HepG2 (cell line): ENCODE measurements around the gene MYH9. TPM values are rescaled to one million over a fixed set of nuclear protein-coding genes. Genes with fewer than 3 reads are reported as not detected.

ENCODE experiments used
- AGO2 ChIP-seq: fragments of 200-400 bp; formaldehyde crosslinking; optimal IDR thresholded peaks from 2 replicates; pipeline ENCODE3; 2017; ENCODE audit warnings: mild to moderate bottlenecking, low read depth, low read length, moderate library complexity
- EP300 ChIP-seq, 3 experiments: sonication (generic) in 1 of 3; formaldehyde crosslinking in 1 of 3; IDR thresholded peaks; 2 replicates each; pipeline versions ENCODE4 v1.5.1 to v1.6.1; 2011 to 2020; ENCODE audit warnings: low read depth in 2 of 3, low read length in 2 of 3, borderline replicate concordance in 1 of 3, improper control_type of control experiment in 1 of 3, mild to moderate bottlenecking in 1 of 3, missing genetic modification reagents in 1 of 3, moderate library complexity in 1 of 3
- IKZF5 ChIP-seq: IDR thresholded peaks from 2 replicates; pipeline ENCODE4 v1.6.1; 2018; ENCODE audit warnings: missing genetic modification reagents, mild to moderate bottlenecking, missing compliant biosample characterization
- PPARG ChIP-seq: conservative IDR thresholded peaks from 2 replicates; pipeline ENCODE4 v1.6.1; 2016; ENCODE audit warnings: missing biosample characterization, missing genetic modification reagents
- RNF219 ChIP-seq: sonication (generic); formaldehyde crosslinking; IDR thresholded peaks from 2 replicates; pipeline ENCODE4 v1.5.0; 2020; ENCODE audit warnings: mild to moderate bottlenecking, missing genetic modification reagents
- SOX6 ChIP-seq, 2 experiments: fragments of 450-650 bp in 1 of 2; sonication (generic) in 1 of 2; formaldehyde crosslinking in 1 of 2; IDR thresholded peaks; 2 replicates each; pipeline versions ENCODE4 v1.4.0 to v1.6.1; 2017 to 2020; ENCODE audit warnings: antibody characterized with exemption in 1 of 2, mild to moderate bottlenecking in 1 of 2, missing genetic modification reagents in 1 of 2
- TCF12 ChIP-seq, 2 experiments: fragments of 450-650 bp in 1 of 2; sonication (generic) in 1 of 2; formaldehyde crosslinking in 1 of 2; IDR thresholded peaks; 2 replicates each; pipeline versions ENCODE4 v1.6.1 to v1.8.0; 2017 to 2022; ENCODE audit warnings: antibody characterized with exemption in 1 of 2, mild to moderate bottlenecking in 1 of 2, missing genetic modification reagents in 1 of 2, moderate library complexity in 1 of 2
- THAP9 ChIP-seq: sonication (generic); formaldehyde crosslinking; IDR thresholded peaks from 2 replicates; pipeline ENCODE4; 2020; ENCODE audit warnings: missing genetic modification reagents, mild to moderate bottlenecking, borderline replicate concordance
- YEATS2 ChIP-seq: sonication (generic); formaldehyde crosslinking; IDR thresholded peaks from 2 replicates; pipeline ENCODE4 v1.4.0; 2020; ENCODE audit warnings: missing genetic modification reagents, borderline replicate concordance
- ZNF33A ChIP-seq: sonication (generic); formaldehyde crosslinking; IDR thresholded peaks from 2 replicates; pipeline ENCODE4 v1.5.1; 2020; ENCODE audit warnings: missing genetic modification reagents, mild to moderate bottlenecking, moderate library complexity, borderline replicate concordance
- ZNF431 ChIP-seq: sonication (generic); formaldehyde crosslinking; IDR thresholded peaks from 2 replicates; pipeline ENCODE4 v1.9.0; 2022; ENCODE audit warnings: missing genetic modification reagents, low read depth, mild to moderate bottlenecking, borderline replicate concordance
- ZNF503 ChIP-seq: sonication (generic); formaldehyde crosslinking; IDR thresholded peaks from 2 replicates; pipeline ENCODE4 v1.4.0; 2020; ENCODE audit warnings: missing genetic modification reagents
- ZNF644 ChIP-seq: IDR thresholded peaks from 2 replicates; pipeline ENCODE4 v1.6.1; 2016; ENCODE audit warnings: low read depth
- ZNF670 ChIP-seq: sonication (generic); formaldehyde crosslinking; IDR thresholded peaks from 2 replicates; pipeline ENCODE4 v1.8.0; 2022; ENCODE audit warnings: mild to moderate bottlenecking, missing genetic modification reagents, borderline replicate concordance
- ZNF800 ChIP-seq: sonication (generic); formaldehyde crosslinking; IDR thresholded peaks from 2 replicates; pipeline ENCODE4 v1.4.0; 2020; ENCODE audit warnings: missing genetic modification reagents
- polyA plus RNA-seq, 8 experiments: library from polyadenylated mRNA; depleted of rRNA in 3 of 8; stranded (reverse) in 7 of 8; unstranded in 1 of 8; fragments of >200 nt; fragmentation: Illumina TruSeq in 4 of 8; extraction: Trizol in 4 of 8; gene quantifications; 2 replicates each; pipeline versions ENCODE4 v1.2.1 to v1.2.3, GENCODE V29; 2011 to 2016; ENCODE audit warnings: low read depth in 4 of 8, missing spikeins in 1 of 8, mixed read lengths in 1 of 8; ENCODE audit not compliant: insufficient read depth in 1 of 8
- total RNA-seq, 5 experiments: library from RNA; depleted of rRNA; stranded (reverse); fragments of >200 nt; fragmentation: Illumina TruSeq; extraction: Trizol; gene quantifications; 2 replicates each; pipeline ENCODE4 v1.2.3, GENCODE V29; 2016; ENCODE audit warnings: low read depth in 1 of 5

The MYH9 gene
- total and polyA plus RNA-seq, 2 of the 13 experiments (the other 11 are each of a cell fraction or from before 2014, with no cell fraction given) = 50.7 to 98.5 TPM

GRCh38 chr22:36350751-36351594, 36.8 kb downstream of the MYH9 start (continued):
- TF ChIP-seq ZNF503 (CRISPR knock-in tag) (peak; percentile 67; the same call in 1 of the 2 replicates), PPARG (CRISPR knock-in tag) (0 out of 2 replicates have a peak, but pooled peaks have one; percentile 61), RNF219 (CRISPR knock-in tag) (no peak), TCF12 (IDR thresholded peaks at IDR 0.05) (no peak), TCF12 (CRISPR knock-in tag; IDR thresholded peaks at IDR 0.05) (no peak), THAP9 (CRISPR knock-in tag) (no peak), EP300 (IDR thresholded peaks at IDR 0.05; ENCODE audit: low read depth in 2 of 2, low read length in 2 of 2) (peak; percentile 42 to 88; a peak in 3 of 4 replicates), EP300 (CRISPR knock-in tag; IDR thresholded peaks at IDR 0.05; ENCODE audit: borderline replicate concordance) (peak; percentile 77; the same call in 1 of the 2 replicates), IKZF5 (peak; percentile 54; the same call in 1 of the 2 replicates), ZNF431 (CRISPR knock-in tag) (no peak), SOX6 (IDR thresholded peaks at IDR 0.05) (no peak), SOX6 (CRISPR knock-in tag; IDR thresholded peaks at IDR 0.05) (peak; percentile 82), ZNF670 (peak; percentile 79; the same call in 1 of the 2 replicates), YEATS2 (peak; percentile 26; the same call in 1 of the 2 replicates), ZNF33A (CRISPR knock-in tag) (0 out of 2 replicates have a peak, but pooled peaks have one; percentile 88), ZNF800 (CRISPR knock-in tag) (no peak), ZNF644 (CRISPR knock-in tag) (no peak), AGO2 (peak; percentile 57)
